HG03565 (cell line): ENCODE measurements around the gene MBNL2.

Experiments used
- ATAC-seq: cut with Tn5 transposase; IDR thresholded peaks from one replicate; pipeline ENCODE4 v1.9.1; 2021; ENCODE audit warnings: mild to moderate bottlenecking, moderate library complexity; ENCODE audit not compliant: unreplicated experiment

MBNL2 gene

DNA sequence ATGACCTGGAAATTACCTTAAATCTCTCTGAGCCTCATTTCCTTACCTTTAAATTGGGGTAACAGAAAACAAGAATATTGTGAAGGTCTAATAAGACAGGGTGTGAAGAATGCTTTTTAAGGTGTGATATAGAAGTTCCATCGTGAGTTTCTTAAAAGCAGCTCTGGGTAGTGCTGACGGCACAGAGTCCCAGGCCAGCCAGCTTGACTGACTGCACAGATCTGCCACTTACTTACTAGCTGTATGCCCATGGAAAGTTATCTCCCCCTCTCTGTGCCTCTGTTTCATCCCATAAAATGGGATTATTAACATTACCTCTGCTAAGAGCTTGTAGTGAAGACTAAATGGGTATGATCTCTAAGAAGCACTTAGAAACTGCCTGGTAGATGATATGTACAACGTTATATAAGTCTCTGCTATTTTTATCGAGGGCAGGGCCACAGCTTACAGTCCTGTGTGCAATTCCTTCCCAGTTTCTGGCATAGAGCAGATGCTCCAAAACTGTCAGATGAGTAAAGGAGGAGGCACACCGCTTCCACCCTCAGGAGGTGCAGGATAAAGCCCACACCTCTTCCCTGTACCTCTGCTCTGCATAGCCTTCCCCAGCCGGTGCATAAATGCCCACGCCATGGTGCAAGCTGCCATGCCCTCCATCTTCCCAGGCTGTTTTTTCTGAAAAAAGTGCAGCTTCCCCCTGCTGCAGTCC is 99.6 kb downstream of the MBNL2 start:
- no peak for ATAC-seq

DNA sequence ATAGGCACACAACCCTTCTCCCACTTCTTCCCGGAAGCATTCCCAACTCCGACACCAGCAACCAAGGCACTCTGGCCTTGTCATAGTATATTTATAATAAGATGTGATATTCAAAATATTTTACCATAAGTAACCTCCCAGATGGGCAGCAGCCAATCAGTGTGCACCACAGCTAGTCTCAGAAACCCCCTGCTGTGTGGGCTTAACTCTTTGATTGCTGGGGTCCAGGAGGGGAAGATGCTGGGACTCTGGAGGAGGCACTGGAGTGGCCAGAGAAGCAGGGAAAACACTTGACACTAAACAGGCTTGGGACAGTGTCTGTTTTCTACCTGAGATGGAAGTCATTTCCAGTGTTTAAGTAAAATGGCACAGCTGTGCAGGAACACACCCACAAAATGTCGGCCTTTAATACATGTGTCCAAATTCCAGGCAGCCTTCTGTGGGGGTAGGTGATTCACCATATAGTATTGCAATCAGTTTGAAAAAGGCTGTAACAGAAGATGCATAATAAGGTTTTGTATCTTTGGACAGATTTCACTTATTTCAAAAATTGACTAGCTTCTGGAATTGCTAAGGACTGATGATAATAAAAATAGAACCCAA is 100.7 kb downstream of the MBNL2 start:
- no peak for ATAC-seq

DNA sequence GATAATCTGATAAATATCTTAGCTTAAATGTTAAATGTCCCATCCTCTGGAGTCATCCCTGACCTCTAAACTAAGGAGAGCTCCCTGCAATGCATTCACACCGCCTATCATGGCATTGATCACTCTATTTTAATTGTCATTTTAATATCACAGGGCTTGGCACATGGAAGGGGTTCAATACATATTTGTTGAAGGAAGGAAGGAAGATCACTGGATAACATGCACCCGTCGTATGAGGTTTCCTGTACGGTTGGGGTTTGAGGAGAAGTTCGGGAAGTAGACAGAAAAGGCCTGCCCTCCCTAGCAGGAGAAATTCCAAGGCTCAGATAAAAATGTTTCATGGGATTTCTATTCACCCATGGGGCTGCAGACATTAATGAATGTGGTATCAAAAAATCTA is 102.0 kb downstream of the MBNL2 start:
- no peak for ATAC-seq

DNA sequence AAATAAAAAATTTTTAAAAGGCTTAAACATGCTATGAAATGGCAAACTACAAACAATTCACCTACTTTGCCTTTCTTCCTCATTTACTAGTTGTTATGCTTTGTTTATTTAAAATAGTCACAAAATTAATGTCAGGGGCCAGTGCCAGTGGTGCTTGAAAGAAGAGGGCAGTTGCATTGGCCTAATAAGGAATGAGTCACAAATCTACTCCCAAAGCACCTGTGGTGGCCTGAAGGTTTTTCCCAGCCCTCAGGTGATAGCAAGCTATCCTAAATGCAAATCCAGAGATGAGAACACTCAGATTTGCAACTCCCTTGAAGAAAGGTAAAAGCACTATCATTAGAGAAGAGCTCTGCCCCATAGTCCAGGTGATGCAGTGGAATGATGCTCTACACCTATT is 103.6 kb downstream of the MBNL2 start:
- ATAC-seq, result no peak

DNA sequence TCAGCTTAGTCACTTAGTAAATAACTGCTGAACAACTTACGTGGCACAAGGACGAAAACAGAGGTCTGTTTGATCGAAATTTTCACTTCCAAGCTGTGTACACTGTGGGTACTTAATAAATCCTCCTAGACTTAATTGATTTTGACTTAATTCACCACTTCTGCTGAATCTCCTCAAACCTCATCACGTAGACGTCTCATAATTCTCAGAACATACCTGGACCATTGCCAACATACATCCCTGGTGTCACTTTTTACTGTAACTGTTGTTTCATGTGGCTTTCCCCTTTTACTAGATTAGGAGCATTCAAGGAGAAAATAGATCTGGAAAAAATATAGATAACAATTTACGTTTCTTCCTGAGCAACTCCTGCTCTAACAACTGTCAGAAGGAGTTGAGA is 105.0 kb downstream of the MBNL2 start:
- no peak for ATAC-seq

DNA sequence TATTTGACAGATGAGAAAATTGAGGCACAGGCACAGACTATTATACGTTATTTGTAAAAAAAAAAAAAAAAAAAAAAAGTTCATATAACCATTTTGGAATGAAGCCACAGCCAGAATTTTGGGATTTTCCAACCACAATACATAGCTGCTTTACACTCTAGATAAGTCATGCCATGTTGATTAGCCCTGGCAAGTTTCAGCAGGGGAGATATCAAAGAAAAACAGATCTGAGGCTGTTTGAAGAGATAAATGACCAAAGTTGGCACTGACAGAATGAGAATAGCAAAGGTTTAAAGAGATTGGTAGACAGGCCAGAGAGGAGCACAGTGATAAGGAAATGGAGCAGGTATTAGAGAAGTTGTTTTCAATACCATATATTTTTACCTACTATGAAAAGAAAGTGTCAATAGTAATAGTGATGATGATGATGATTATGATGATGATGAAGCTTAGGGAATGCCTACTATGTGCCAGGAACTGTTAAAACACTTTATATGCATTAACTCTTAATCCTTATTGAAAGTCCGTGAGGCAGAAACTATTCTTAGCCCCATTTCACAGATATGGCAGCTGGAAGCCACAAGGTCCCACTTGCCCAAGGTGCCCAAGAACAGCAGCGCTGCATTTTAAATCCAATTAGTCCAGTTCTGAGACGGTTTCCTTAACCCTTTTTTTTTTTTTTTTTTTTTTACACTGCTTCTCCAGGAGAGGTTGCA is 105.5 kb downstream of the MBNL2 start:
- no peak for ATAC-seq

DNA sequence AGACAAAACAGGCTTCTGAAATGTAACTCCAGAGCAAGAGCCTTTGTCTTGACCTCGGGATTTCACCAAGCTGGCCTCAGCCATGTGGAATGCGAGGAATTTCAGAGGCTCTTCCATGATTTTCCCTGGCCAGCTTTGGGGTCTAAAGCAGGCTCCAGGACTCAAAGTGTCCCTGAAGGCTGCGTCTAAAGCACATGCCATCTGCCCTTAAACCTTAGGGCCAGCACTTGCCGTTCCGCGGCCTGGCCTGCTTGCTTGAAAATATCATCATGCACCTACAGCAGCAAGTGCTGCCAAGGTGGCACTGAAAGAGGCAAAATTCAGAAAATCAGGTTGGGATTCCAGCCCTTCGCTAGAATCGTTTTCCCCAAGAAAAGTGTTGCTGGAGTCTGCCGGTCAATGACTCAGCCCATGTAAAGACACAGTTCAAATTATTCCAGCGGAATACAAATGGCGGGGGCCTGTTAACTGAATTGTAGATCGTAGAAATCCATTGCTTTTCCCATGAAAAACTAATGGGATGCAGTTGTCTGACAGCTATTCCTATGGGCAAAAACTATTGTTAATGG is 106.2 kb downstream of the MBNL2 start:
- no peak for ATAC-seq

DNA sequence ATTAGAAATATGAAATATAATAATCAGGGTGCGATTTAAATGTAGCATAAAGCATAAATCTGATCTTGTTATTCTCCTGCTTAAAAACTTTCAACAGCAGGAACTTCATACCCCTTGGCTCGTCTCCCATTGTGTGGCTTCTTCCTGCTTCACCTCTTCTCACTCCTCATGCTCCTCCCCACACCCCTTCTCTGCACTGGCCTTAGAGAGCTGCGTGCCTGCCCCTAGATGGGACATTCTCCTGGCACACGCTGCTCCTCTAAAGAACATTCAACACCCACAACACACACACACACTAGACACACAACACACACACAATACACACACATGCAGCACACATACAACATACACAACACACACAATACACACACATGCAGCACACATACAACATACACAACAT is 107.2 kb downstream of the MBNL2 start:
- no peak for ATAC-seq

DNA sequence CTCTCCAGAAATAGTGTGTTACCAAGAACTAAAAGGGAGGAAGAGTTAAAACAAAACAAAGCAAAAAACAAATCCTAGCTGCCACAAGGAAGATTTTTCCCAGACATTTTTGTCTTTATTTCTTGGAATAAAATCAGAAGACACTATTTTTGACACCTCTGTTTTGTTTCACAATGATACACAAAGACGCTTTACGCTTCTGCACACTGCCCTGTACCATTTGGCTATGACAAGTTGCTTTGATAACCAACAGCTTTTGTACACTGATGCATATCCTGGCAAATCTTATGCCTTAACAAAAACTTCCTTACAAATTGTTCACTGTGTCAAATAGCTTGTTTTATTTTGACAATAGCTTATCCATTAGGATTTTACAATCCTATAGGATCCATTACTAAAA is 108.3 kb downstream of the MBNL2 start:
- ATAC-seq, result no peak

DNA sequence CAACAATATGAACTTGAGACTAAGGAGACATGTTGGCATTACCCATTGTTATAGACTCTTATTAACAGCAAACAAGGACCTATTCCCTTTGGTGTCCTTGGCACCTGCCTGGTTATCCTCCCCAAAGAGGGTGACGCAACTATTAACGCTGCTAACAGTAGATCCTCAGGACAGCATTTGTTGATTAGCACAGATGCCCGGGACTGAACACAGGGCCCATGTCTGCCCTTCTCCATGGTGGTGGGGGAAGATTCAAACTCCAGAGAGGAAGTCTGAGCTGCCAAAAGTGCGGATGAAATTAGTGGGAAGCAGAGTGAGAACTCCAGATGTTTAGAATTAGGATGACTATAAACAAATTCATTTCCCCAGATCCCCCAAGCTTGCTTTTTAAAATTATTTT is 110.6 kb downstream of the MBNL2 start:
- no peak for ATAC-seq

DNA sequence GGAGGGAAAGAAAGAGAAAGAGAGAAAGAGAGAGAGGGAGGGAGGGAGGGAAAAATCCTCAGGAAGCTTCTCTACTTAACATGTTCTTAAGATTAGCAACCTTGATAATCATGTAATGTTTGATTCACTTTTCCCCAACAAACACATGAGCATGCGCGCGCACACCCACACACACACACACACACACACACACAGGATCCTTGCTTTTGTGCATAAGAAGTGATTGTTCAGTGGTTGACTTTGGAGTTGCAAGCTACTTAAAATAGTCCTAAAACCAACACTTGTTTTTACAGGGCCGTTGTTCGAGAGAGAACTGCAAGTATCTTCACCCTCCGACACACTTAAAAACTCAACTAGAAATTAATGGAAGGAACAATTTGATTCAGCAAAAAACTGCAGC is 111.8 kb downstream of the MBNL2 start:
- ATAC-seq, result no peak

DNA sequence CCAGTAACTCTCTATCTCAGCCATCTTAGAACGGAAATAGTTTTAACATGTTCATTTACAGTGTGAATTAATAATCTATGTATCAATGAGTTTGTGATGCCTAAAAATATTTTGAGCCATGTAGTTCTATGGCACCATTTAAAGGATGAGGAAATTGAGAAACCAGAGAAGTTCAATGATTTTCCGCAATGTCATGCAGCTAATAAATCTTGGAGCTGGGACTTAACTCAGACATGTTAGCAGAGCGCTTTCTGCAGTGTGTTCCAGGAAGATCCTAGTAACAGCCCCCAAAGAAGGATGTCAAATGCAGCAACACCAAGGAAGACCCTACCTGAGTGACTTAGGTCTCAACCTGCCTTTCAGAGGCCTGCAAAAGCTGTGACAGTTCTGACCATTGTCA is 112.6 kb downstream of the MBNL2 start:
- ATAC-seq, result no peak

DNA sequence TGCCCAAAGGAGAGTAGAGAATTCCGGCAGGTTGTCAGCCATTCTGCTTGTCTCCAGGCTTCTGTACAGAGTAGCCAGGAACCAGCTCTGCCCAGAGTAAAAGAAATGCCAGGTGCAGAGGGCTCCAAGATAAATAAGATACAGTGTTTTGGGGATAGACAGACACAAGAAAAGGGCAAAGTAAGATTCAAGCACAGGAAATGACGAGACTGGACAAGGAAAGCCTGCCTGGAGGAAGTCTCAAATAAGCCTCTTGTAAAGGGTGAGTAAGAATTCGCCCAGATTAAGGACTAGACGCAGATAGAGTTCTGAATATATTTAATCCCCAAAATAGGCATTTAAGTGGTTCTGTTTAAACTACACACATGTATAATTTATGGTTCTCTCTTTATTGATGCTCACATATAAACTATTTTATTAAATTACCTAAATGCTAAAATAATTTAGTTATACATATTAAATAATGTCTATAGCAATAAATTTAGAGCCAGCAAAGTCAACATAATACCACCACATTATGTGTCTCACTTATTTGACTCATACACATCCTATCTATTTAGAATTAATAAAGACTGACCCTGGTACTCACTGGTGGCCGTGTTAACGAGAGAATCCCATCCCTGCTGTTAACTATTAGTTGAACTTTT is 113.5 kb downstream of the MBNL2 start:
- no peak for ATAC-seq

DNA sequence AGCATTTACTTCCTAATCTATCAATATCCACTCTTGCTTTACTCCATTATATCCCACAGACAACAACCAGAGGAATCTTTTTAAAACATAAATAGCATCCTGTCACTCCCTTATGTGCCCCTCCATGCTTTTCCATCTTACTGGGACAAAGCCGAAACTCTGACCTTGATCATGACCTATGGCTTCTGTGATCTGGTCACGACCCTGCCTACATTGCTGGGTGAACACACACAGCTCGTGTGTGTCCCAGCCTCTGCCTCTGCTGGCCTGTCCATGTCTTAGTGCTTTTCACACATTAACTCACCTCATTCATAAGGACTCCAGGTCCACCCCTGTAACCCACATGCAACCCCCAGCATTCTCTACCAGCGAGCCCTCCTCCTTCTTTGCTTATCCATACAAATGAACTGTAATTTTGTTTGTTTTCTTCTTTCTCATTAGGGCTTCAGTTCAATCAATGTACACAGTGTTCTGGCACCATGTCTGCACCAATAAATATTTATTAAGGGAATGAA is 115.9 kb downstream of the MBNL2 start:
- no peak for ATAC-seq

DNA sequence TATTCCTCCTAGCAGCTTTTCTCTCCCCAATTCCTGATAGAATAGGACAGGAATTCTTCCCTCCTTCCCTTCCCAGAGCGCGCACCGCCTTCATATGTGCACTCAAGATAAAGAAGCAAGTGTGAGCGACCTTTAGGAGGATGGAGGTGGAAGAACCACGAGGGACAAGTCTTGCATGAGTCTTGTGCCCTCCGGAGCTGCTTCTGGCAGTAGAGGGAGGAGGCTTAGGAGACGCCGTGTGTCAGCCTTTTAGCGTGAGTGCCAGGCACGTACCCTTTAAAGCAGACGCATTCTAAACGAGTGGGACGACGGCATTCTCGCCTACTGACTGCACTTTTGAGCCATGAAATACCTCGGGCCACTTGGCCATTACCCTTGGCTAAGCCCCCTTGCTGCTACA is 116.4 kb downstream of the MBNL2 start:
- ATAC-seq, result no peak

DNA sequence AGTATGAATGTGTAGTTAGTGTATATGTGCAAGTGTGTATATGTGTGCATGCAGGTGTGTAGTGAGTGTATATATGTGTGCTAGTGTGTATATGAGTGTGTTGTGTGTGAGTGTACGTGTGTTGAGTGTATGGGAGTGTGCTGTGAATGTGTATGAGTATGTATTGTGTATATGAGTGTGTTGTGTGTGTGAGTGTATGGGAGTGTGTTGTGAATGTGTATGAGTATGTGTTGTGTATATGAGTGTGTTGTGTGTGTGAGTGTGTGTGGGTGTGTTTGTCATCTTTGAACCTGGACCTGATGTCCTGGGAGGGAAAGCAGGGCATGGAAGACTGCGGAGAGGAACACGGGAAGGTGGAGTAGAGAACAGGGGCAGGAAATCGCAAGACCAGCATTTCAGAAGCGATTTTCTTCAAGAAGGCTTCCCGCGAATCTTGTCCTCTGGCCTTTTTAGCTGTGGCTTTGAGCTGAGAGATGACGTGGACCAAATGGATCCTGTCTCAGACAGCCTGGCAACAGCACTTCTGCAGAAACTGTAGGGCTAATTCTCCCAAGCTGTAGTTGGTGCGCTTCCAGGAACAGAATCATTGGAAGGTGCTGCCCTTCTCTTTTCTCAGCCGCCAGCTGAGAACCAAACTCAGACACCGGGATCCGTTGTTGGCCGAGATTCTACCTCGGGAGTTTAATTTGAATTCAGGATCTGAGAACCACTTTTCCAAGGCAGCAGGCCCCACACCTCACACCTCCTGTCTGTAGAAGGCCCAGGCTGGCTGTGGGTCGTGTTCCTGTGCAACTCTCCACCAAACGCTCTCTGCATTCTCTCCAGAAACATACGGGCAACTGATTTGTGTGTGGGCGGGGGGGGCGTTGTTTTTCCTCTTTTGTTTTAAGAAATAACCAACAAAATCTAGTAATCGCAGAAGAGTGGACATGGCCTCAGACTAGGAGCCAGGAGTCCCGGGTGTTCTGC is 117.2 kb downstream of the MBNL2 start:
- no peak for ATAC-seq

DNA sequence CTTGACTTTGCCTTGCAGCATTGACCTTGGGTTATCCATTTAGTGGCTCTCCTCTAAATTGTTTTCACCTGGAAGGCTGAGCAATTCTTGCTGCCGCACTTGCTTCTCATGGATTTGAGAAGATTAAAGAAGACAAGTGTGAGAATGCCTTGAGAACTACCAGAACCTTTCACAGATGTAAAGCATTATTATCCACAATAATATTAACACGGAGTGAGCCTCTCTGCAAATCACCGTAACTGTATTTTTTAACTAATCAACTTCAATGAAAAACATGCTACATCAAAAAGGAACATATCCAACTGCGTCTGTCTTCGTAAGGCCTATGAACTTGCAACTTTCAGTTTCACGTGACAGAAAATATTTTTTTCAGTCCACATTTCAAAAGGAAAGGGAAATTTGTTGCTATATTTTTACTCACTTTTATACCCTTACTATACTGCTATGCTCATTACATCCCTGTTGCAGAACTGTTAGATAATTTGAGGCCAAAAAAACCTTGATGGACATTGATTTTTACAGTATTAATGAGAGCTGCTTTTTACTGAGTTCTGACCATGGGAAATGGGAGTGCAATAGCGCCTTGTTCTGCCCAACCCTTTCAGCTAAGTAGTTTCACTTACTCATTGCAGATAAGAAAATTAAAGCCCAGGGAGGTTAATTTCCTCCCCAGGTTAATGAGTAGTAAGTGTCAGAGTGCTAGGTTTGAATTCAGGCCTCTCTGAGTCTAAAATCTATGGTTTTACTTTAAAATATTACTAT is 118.0 kb downstream of the MBNL2 start:
- ATAC-seq, result no peak

DNA sequence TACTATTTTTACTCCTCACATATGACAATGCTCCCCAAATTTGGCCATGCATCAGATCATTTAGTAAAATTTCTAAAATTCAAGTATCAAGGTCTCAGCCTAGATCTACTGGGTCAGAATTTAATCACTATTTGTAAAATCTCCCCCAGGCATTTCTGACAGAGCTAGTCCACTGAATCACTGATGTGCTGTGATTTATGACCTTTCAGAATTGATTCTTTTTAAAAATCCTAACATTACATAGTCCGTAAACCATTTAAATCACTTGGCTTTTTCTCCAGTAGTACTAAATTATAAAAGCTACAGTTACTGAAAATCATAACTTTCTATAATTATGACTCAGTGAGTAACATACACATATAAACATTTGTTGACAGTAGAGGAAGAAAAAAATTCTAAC is 119.0 kb downstream of the MBNL2 start:
- no peak for ATAC-seq

DNA sequence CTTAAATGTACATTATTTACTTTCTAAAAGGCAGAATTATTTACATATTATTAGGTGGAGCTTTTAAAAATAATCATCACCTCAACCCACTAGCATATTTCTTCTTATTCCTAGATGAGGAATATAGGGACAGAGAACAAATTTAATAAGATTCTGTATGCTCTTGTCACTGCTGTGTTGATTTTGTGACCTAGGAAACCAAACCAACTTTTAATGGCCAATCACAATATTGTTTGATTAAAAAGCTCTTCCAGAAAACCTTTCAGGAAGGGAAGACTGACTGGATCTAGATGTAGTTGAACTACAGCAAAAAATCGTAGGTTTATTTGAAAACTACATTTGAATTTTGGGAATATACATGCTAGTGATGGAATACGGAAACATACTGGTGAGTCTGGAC is 120.0 kb downstream of the MBNL2 start:
- ATAC-seq, result no peak
